Measurements from ENCODE around the gene COL11A2.

GRCh38 chr6:33124525-33124901 is 67.8 kb downstream of the COL11A2 start:
- TF ChIP-seq POLR2A (IDR thresholded peaks at IDR 0.05), result no peak
- TF ChIP-seq CTCF (IDR thresholded peaks at IDR 0.05), result no peak
